HG02885 (cell line): ENCODE measurements around the gene SOWAHD.
"Not testable (repeated sequence)": the region's sequence is repeated elsewhere in the genome, so short reads cannot be mapped to it uniquely, and the experiment has no call there.

Experiments used
- ATAC-seq: cut with Tn5 transposase; IDR thresholded peaks from one replicate; pipeline ENCODE4 v1.9.1; 2021; ENCODE audit warnings: mild to moderate bottlenecking; ENCODE audit not compliant: unreplicated experiment, poor library complexity

SOWAHD gene

GRCh38 chrX:119757979-119758730 is at the start of gene SOWAHD:
SOWAHD (plus strand) TSS chrX:119758588; CDS start chrX:119758668, 80 bp downstream.
- no peak for ATAC-seq

GRCh38 chrX:119708936-119709335 is 49.5 kb upstream of the SOWAHD start:
- ATAC-seq = no peak

- ATAC-seq = no peak
These were observed 48.8 kb upstream of the SOWAHD start for GRCh38 chrX:119709630-119710029.

- ATAC-seq = no peak
These were observed 36.9 kb upstream of the SOWAHD start for GRCh38 chrX:119721487-119721886.

- ATAC-seq = no peak
These were observed 36.5 kb upstream of the SOWAHD start for GRCh38 chrX:119721926-119722325.

GRCh38 chrX:119726900-119727555 is 31.4 kb upstream of the SOWAHD start:
- no peak for ATAC-seq

- peak; percentile 64 for ATAC-seq
These were observed 29.9 kb upstream of the SOWAHD start for GRCh38 chrX:119728487-119728886.

GRCh38 chrX:119729408-119730201 is 28.8 kb upstream of the SOWAHD start:
- peak; percentile 71 for ATAC-seq

GRCh38 chrX:119734897-119735339 is 23.5 kb upstream of the SOWAHD start:
- ATAC-seq = no peak

GRCh38 chrX:119735467-119735866 is 22.9 kb upstream of the SOWAHD start:
- ATAC-seq = no peak

- ATAC-seq = no peak
These were observed 22.1 kb upstream of the SOWAHD start for GRCh38 chrX:119736206-119736764.

- no peak for ATAC-seq
These were observed 19.6 kb upstream of the SOWAHD start for GRCh38 chrX:119738742-119739141.

- no peak for ATAC-seq
These were observed 13.0 kb upstream of the SOWAHD start for GRCh38 chrX:119745283-119745848.

GRCh38 chrX:119750131-119750530 is 8.3 kb upstream of the SOWAHD start:
- ATAC-seq = not testable (repeated sequence)

- not testable (repeated sequence) for ATAC-seq
These were observed 7.6 kb upstream of the SOWAHD start for GRCh38 chrX:119750751-119751150.

GRCh38 chrX:119753001-119753400 is 5.4 kb upstream of the SOWAHD start:
- ATAC-seq = no peak

GRCh38 chrX:119753639-119754257 is 4.6 kb upstream of the SOWAHD start:
- no peak for ATAC-seq

- peak; percentile 78 for ATAC-seq
These were observed 2.3 kb upstream of the SOWAHD start for GRCh38 chrX:119755981-119756533.

GRCh38 chrX:119756926-119757635 is 1.3 kb upstream of the SOWAHD start:
- ATAC-seq = no peak
